ENCODE results near the gene GLT6D1.

DNA sequence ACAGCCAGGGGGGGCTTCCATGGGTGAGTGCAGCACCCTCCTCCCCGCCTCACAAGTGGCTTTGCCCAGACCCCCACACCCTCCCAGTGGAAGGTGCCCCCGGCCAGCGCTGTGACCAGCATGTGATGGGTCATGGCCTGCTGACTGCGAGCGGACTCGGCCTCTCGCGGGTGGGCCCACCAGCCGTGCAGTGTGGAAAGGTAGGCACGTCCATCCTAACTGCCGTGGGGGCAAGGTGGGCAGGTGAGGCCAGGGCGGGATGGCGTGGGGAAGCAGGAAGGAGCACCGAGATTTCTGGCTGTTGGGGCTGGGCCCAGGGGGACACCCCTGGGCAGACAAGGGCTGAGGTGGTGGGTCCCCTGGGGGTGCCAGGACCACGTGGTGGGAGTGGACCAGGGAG lies 47.9 kb upstream of the GLT6D1 start:
- TF ChIP-seq, protein P1, sequence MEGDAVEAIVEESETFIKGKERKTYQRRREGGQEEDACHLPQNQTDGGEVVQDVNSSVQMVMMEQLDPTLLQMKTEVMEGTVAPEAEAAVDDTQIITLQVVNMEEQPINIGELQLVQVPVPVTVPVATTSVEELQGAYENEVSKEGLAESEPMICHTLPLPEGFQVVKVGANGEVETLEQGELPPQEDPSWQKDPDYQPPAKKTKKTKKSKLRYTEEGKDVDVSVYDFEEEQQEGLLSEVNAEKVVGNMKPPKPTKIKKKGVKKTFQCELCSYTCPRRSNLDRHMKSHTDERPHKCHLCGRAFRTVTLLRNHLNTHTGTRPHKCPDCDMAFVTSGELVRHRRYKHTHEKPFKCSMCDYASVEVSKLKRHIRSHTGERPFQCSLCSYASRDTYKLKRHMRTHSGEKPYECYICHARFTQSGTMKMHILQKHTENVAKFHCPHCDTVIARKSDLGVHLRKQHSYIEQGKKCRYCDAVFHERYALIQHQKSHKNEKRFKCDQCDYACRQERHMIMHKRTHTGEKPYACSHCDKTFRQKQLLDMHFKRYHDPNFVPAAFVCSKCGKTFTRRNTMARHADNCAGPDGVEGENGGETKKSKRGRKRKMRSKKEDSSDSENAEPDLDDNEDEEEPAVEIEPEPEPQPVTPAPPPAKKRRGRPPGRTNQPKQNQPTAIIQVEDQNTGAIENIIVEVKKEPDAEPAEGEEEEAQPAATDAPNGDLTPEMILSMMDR (IDR thresholded peaks at IDR 0.05; ENCODE audit: insufficient read depth, low read length): no peak
- TF ChIP-seq, protein P2, sequence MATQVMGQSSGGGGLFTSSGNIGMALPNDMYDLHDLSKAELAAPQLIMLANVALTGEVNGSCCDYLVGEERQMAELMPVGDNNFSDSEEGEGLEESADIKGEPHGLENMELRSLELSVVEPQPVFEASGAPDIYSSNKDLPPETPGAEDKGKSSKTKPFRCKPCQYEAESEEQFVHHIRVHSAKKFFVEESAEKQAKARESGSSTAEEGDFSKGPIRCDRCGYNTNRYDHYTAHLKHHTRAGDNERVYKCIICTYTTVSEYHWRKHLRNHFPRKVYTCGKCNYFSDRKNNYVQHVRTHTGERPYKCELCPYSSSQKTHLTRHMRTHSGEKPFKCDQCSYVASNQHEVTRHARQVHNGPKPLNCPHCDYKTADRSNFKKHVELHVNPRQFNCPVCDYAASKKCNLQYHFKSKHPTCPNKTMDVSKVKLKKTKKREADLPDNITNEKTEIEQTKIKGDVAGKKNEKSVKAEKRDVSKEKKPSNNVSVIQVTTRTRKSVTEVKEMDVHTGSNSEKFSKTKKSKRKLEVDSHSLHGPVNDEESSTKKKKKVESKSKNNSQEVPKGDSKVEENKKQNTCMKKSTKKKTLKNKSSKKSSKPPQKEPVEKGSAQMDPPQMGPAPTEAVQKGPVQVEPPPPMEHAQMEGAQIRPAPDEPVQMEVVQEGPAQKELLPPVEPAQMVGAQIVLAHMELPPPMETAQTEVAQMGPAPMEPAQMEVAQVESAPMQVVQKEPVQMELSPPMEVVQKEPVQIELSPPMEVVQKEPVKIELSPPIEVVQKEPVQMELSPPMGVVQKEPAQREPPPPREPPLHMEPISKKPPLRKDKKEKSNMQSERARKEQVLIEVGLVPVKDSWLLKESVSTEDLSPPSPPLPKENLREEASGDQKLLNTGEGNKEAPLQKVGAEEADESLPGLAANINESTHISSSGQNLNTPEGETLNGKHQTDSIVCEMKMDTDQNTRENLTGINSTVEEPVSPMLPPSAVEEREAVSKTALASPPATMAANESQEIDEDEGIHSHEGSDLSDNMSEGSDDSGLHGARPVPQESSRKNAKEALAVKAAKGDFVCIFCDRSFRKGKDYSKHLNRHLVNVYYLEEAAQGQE (IDR thresholded peaks at IDR 0.05; ENCODE audit: insufficient replicate concordance, low read depth): no peak
- TF ChIP-seq POLR2AphosphoS5 (IDR thresholded peaks at IDR 0.05; ENCODE audit: low read depth): no peak
- TF ChIP-seq GABPA (IDR thresholded peaks at IDR 0.05; ENCODE audit: low read depth): no peak
- no peak for TF ChIP-seq SPI1 (IDR thresholded peaks at IDR 0.05; ENCODE audit: borderline replicate concordance, low read depth)
